GM12874 (cell line): ENCODE data around the gene PIP4P1.

Source experiments
- CTCF ChIP-seq: IDR thresholded peaks from 2 replicates; pipeline ENCODE4 v1.5.1; 2011; ENCODE audit warnings: low read depth, mild to moderate bottlenecking, control low read depth, low read length, moderate library complexity; ENCODE audit not compliant: insufficient read depth

The PIP4P1 gene

GRCh38 chr14:20455355-20456300 is 5.6 kb downstream of the PIP4P1 start:
- TF ChIP-seq CTCF = no peak

GRCh38 chr14:20454516-20455354 is 6.5 kb downstream of the PIP4P1 start, which contains the start of the genes APEX1 and OSGEP:
APEX1 (plus strand) TSS chr14:20455226; CDS start chr14:20455646, 420 bp downstream.
OSGEP (minus strand) TSS chr14:20454812; CDS start chr14:20454683, 129 bp downstream.
- no peak for TF ChIP-seq CTCF

GRCh38 chr14:20446889-20447288 is 14.3 kb downstream of the PIP4P1 start:
- TF ChIP-seq CTCF = no peak

- TF ChIP-seq CTCF = no peak
Measured at GRCh38 chr14:20441461-20441860, 19.8 kb downstream of the PIP4P1 start.

GRCh38 chr14:20440882-20441281 is 20.4 kb downstream of the PIP4P1 start:
- no peak for TF ChIP-seq CTCF

GRCh38 chr14:20440465-20440864 is 20.8 kb downstream of the PIP4P1 start:
- TF ChIP-seq CTCF = no peak

- TF ChIP-seq CTCF = no peak
Measured at GRCh38 chr14:20438664-20439063, 22.6 kb downstream of the PIP4P1 start.
